Neural cell (in vitro differentiated cells): Measurements from ENCODE around the gene FGFR1OP2.

Experiments used
- CTCF ChIP-seq: fragments of 450-650 bp; IDR thresholded peaks from 2 replicates; pipeline ENCODE4 v1.5.1; 2014; ENCODE audit warnings: antibody characterized with exemption, mild to moderate bottlenecking, moderate library complexity; ENCODE audit not compliant: poor library complexity, severe bottlenecking
- EZH2 ChIP-seq: fragments of 200-600, 300-800 bp; shearing (Covaris generic), sonication (generic); IDR thresholded peaks from 2 replicates; pipeline ENCODE4 v1.6.1; 2014; ENCODE audit warnings: antibody characterized with exemption, low read length, borderline replicate concordance, mild to moderate bottlenecking; ENCODE audit not compliant: insufficient read depth, poor library complexity, severe bottlenecking
- MXI1 ChIP-seq: fragments of 450-650 bp; conservative IDR thresholded peaks from 2 replicates; pipeline ENCODE4 v1.6.1; 2014; ENCODE audit warnings: antibody characterized with exemption, mild to moderate bottlenecking; ENCODE audit not compliant: poor library complexity, severe bottlenecking
- POLR2AphosphoS5 ChIP-seq: IDR thresholded peaks from 2 replicates; pipeline ENCODE4 v1.6.1; 2012
- RAD21 ChIP-seq: fragments of 450-650 bp; conservative IDR thresholded peaks from 2 replicates; pipeline ENCODE4 v1.6.1; 2014; ENCODE audit warnings: antibody characterized with exemption, mild to moderate bottlenecking, moderate library complexity
- REST ChIP-seq: IDR thresholded peaks from 2 replicates; pipeline ENCODE4 v1.6.1; 2012; ENCODE audit warnings: borderline replicate concordance
- SMC3 ChIP-seq: fragments of 450-650 bp; conservative IDR thresholded peaks from 2 replicates; pipeline ENCODE4 v1.6.1; 2014; ENCODE audit warnings: antibody characterized with exemption, mild to moderate bottlenecking, moderate library complexity; ENCODE audit not compliant: poor library complexity
- TAF1 ChIP-seq: IDR thresholded peaks from 2 replicates; pipeline ENCODE4 v1.6.1; 2012; ENCODE audit warnings: low read depth

DNA sequence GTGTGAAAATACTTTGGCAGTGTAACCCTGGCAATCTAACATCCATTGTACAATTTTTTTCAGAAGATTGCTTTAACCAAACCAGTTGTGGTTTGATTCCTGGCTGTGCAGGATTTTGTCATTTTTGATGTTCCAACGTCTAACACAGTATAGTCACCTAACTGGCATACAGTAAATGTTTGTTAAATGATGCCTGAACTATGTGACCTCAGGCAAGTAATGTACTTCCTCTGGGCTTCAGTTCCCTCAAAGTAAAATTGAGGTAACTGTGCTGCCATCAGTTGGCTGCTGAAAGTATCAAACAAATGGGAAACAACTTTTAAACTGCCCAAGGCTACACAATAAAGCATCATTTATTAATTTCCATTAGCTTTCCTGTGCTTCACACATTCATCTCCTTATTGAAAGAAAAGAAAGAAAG lies 71.6 kb downstream of the FGFR1OP2 start:
- TF ChIP-seq EZH2 (no peak), SMC3 (no peak), CTCF (no peak), POLR2AphosphoS5 (no peak), TAF1 (no peak), REST (no peak), RAD21 (no peak), MXI1 (no peak)
